ENCODE measurements around the gene CCM2.

Gene CCM2

GRCh38 chr7:45060295-45060694 lies 60.3 kb downstream of the CCM2 start:
- DNase-seq (ENCODE audit: insufficient read length, low spot score): no peak
- FAIRE-seq: no peak
- no peak for TF ChIP-seq POLR2A (IDR thresholded peaks at IDR 0.05; ENCODE audit: low read depth, low read length)

DNA sequence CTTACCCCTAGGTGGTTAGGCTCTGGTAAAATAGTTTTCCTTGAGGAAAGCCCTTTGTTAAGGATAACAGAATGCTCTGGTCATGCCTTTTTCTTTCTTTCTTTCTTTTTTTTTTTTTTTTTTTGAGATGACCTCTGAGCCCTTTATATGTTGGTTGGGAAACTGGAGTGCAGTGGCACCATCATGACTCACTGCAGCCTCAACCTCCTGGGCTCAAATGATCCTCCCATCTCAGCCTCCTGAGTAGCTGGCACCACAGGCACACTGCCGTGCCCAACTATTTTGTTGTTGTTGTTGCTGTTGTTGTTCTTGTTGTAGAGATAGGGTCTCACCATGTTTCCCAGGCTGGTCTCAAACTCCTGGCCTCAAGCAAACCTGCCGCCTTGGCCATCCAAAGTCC lies 61.4 kb downstream of the CCM2 start:
- no peak for DNase-seq (ENCODE audit: insufficient read length, low spot score)
- TF ChIP-seq POLR2A (IDR thresholded peaks at IDR 0.05; ENCODE audit: low read depth, low read length): no peak
- FAIRE-seq: no peak

- FAIRE-seq: no peak
Measured at GRCh38 chr7:45061806-45062425, 61.9 kb downstream of the CCM2 start.

GRCh38 chr7:45064047-45064725 lies 64.2 kb downstream of the CCM2 start:
- TF ChIP-seq POLR2A (IDR thresholded peaks at IDR 0.05; ENCODE audit: low read depth, low read length): no peak
- DNase-seq (ENCODE audit: insufficient read length, low spot score): no peak
- FAIRE-seq: no peak

More at GRCh38 chr7:45061806-45062425, 61.9 kb downstream of the CCM2 start:
- DNase-seq (ENCODE audit: insufficient read length, low spot score): no peak
- TF ChIP-seq POLR2A (IDR thresholded peaks at IDR 0.05; ENCODE audit: low read depth, low read length): no peak

DNA sequence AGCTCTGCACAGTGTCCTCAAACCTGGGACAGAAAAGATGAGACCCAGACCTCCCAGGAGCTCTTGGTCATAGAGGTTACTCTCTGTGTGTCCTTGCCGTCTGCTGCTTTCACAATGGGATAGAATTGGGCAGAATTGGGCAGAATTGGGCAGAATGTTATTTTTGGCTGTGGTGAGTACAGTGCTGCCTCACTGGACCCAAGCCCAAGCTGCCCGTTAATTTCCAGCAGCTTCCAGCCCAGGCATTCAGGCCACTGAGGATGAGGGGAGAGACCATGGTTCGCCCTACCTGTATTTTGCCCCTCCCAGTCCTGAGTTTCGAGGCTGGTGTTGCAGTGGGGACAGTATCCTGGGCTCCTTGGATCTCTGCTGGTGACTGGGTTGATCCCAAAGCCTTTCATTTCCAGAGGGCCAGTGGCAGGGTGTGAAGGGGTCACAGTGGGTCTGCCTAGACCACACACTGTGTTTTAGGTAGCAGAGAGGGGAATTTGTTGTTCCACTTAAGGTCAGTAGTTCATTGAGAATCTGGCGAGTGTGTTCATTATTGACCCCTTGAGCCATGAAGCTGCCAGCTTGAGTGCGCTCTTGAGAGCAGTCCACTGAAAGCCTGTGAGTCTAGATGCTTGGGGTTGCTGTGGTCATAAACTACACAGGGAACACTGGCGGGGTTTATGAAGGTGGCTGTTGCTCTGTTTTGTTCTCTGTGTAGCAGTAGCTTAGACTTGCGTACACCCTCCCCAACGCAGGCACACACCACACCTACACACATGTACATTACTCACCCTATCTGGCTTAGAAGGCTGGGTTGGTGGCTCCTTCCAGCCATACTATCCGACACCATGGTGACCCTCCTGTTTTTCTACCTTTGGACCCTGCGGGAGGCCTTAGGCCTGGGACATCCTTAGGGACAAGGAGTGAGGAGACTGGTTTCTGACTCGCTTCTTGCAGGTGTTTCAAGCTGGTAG lies 65.3 kb downstream of the CCM2 start:
- FAIRE-seq: no peak
- no peak for TF ChIP-seq POLR2A (IDR thresholded peaks at IDR 0.05; ENCODE audit: low read depth, low read length)

DNA sequence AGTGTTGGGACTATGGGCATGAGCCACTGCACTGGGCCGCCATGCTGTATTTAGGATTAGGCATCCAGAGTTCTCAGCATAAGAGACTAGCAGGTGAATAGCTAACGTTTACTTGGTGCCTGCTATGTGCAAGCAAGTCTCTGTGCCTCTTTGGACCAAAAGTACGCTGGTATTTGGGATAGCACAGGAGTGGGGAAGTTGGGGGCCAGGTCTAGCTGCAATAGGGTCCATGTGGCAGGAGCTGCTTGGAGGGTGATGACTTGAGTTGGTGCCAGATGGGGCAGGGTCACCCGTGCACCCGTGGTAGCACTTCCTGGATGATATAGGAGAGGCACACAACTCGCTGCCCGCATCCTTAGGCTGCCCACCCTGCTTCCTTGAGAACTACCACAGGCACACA lies 66.4 kb downstream of the CCM2 start:
- no peak for TF ChIP-seq POLR2A (IDR thresholded peaks at IDR 0.05; ENCODE audit: low read depth, low read length)
- DNase-seq (ENCODE audit: insufficient read length, low spot score) (no peak), FAIRE-seq (no peak)

More for the DNA sequence above, 65.3 kb downstream of the CCM2 start:
- no peak for DNase-seq (ENCODE audit: insufficient read length, low spot score)

- no peak for DNase-seq (ENCODE audit: insufficient read length, low spot score)
- TF ChIP-seq POLR2A (IDR thresholded peaks at IDR 0.05; ENCODE audit: low read depth, low read length): no peak
- FAIRE-seq: no peak
Measured at GRCh38 chr7:45067582-45067981, 67.6 kb downstream of the CCM2 start.

DNA sequence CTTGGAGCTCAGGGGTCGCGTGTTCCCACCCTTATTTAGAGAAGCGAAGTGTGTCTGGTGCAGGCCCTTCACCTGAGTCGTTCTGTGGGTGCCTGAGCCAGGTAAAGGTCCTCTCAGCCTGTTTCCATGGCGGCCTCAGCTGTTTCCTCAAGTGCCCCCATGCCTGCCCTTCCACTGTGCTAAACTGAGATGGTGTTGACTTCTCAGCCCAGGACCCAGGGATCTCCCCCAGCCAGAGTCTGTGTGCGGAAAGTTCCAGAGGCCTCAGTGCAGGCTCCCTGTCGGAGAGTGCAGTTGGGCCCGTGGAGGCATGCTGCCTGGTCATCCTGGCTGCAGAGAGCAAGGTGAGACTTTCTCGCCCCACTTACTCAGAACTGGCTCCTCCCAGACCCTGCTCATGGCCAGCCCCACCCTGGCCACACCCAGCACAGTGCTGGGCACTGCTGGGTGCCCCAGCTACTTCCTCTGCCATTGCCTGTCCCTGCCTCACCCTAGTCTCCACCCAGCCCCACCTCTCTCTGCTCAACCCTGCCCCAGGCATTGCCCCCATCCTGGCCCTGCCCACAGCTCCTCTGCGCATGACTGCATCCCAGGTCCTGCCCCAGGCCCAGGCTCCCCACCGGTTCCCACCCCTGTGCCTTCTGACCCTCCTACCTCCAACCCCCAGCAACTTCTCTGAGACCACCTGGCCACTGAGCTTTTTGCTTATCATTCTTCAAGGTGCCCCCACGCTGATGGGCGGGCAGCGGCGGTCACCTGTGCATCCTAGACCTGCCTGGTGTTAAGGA lies 68.4 kb downstream of the CCM2 start:
- FAIRE-seq: no peak
- no peak for DNase-seq (ENCODE audit: insufficient read length, low spot score)
- no peak for TF ChIP-seq POLR2A (IDR thresholded peaks at IDR 0.05; ENCODE audit: low read depth, low read length)

- FAIRE-seq: no peak
- DNase-seq (ENCODE audit: insufficient read length, low spot score): no peak
- TF ChIP-seq POLR2A (IDR thresholded peaks at IDR 0.05; ENCODE audit: low read depth, low read length): no peak
Measured at GRCh38 chr7:45069444-45070253, 69.6 kb downstream of the CCM2 start.

- FAIRE-seq (no peak), DNase-seq (ENCODE audit: insufficient read length, low spot score) (no peak)
- TF ChIP-seq POLR2A (IDR thresholded peaks at IDR 0.05; ENCODE audit: low read depth, low read length): no peak
Measured at GRCh38 chr7:45070254-45070642, 70.2 kb downstream of the CCM2 start.

DNA sequence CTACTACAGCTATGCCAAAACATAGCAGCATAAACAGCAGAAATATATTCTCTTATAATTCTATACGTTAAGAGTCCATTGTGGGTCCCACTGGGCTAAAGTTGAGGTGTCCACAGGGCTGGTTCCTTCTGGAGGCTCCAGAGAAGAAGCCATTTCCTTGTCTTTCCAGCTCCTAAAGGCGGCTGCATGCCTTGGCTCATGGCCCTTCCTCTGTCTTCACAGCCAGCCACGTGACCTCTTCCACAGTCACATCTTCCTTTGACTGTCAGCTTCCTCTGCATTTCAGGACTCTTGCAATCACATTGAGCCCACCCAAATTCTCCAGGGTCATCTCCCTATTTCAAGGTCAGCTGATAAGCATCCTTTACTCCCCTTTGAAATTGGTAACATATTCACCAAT lies 71.5 kb downstream of the CCM2 start:
- no peak for TF ChIP-seq POLR2A (IDR thresholded peaks at IDR 0.05; ENCODE audit: low read depth, low read length)
- DNase-seq (ENCODE audit: insufficient read length, low spot score) (no peak), FAIRE-seq (no peak)

- TF ChIP-seq POLR2A (IDR thresholded peaks at IDR 0.05; ENCODE audit: low read depth, low read length): no peak
- DNase-seq (ENCODE audit: insufficient read length, low spot score) (no peak), FAIRE-seq (no peak)
Measured at GRCh38 chr7:45072131-45073030, 72.4 kb downstream of the CCM2 start.

Data from H54 (cell line).